C4-2B (cell line): ENCODE measurements around the gene SERPINA5.

ENCODE experiments used
- ZFX ChIP-seq: fragments of 450-650 bp; IDR thresholded peaks from 2 replicates; pipeline ENCODE4 v1.6.1; 2017
- TF ChIP-seq, protein P1 (sequence below): fragments of 450-650 bp; conservative IDR thresholded peaks from 2 replicates; pipeline ENCODE4 v1.5.1; 2017; ENCODE audit warnings: mild to moderate bottlenecking

DNA sequence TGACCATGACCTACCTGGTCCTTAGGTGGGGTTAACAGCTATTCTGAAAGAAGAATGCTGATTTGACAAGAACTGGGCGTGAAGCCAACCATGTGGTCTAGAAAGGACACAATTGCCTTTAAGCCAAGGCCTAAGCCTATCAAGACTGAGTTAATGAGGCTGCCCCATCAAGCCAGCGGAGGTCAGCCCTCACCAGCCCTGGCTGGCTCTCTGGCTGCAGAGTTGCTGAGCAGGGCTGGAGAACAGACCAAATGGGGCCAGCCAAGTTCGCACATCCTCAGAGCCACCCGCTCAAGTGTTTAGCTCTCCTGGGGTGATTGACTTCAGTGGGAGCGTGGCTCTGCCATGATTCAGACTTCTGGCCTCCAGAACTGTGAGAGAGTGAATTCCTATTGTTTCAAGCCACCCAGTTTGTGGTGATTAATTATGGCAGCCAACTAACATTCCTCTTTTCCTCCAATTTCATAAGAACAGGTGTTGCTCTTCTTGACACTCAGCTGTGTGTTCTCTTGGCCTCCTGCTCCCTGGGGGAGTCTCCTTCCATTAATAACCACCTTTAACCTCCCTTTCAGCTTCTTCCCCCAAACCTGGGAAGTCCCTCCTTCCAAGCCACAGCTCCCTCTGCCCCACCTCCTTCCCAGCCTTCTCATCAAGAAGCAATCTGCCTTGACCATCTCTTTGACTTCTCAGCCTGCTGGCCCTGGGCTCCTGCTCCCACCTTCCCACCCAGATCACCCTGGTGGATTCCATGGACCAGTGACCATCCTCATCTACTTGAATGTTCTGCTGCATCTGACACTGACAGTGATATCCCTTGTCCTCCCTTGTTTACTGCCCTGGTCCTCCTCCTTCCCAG is 5.3 kb upstream of the SERPINA5 start:
- TF ChIP-seq, protein P1, sequence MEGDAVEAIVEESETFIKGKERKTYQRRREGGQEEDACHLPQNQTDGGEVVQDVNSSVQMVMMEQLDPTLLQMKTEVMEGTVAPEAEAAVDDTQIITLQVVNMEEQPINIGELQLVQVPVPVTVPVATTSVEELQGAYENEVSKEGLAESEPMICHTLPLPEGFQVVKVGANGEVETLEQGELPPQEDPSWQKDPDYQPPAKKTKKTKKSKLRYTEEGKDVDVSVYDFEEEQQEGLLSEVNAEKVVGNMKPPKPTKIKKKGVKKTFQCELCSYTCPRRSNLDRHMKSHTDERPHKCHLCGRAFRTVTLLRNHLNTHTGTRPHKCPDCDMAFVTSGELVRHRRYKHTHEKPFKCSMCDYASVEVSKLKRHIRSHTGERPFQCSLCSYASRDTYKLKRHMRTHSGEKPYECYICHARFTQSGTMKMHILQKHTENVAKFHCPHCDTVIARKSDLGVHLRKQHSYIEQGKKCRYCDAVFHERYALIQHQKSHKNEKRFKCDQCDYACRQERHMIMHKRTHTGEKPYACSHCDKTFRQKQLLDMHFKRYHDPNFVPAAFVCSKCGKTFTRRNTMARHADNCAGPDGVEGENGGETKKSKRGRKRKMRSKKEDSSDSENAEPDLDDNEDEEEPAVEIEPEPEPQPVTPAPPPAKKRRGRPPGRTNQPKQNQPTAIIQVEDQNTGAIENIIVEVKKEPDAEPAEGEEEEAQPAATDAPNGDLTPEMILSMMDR, result no peak
- no peak for TF ChIP-seq ZFX
